ENCODE results near the gene BPIFB1. TPM values are rescaled to one million over a fixed set of nuclear protein-coding genes. Genes with fewer than 3 reads are reported as not detected.

Gene BPIFB1
- total and polyA plus RNA-seq, 2 experiments from 2014 or later, result 0.10 to 0.85 TPM

DNA sequence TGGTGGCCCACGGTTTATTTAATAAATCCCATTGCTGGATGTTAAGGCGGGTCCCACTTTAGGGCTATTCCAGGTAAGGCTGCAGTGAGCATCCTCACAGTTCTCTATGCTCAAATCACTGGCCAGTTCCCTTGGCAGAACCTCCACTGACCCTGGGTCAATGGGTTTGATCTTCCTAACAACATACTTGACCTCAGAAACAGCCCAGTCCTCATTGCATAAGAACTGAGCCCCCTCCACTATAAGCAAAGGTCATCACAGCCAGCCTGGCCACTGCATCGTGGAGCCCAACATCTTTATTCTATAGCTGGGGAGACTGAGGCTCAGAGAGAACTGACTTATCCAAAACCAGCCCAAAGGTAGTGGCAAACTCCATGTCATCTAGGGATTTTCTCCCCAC, 4.3 kb upstream of the BPIFB1 start:
- H3K4me2 ChIP-seq, result no peak overlapping the region
- TF ChIP-seq EZH2phosphoT487 (IDR thresholded peaks at IDR 0.05; ENCODE audit: low read depth, severe bottlenecking, unreplicated experiment) (no peak), EZH2 (IDR thresholded peaks at IDR 0.05; ENCODE audit: borderline replicate concordance) (no peak)
- no peaks in the 10 kb centered on the region for H4K20me1 ChIP-seq (ENCODE audit: insufficient read depth, poor library complexity, severe bottlenecking)
- DNase-seq (ENCODE audit: low spot score), result no peak
- peaks cover 5% of the 10 kb centered on the region for H3K27me3 ChIP-seq
- no peaks in the 10 kb centered on the region for H3K9me3 ChIP-seq (ENCODE audit: low read depth)
- H2AFZ ChIP-seq, result no peak overlapping the region
- no peaks in the 10 kb centered on the region for H3K9me2 ChIP-seq (replicated peaks; ENCODE audit: insufficient read depth)
- H3K79me2 ChIP-seq, result no peaks in the 10 kb centered on the region
- H3K4me1 ChIP-seq (ENCODE audit: insufficient read depth), result no peaks in the 10 kb centered on the region
- H3K27ac ChIP-seq, result no peak overlapping the region
- no peaks in the 10 kb centered on the region for H3K36me3 ChIP-seq (replicated peaks; ENCODE audit: insufficient read depth, low read depth)
- WGBS (ENCODE audit: low lambda C conversion rate, missing lambda C conversion rate), result 87% methylated on average over 3 of the region's 3 CpGs
- H3K4me3 ChIP-seq, result no peak overlapping the region

- 87% methylated on average over 6 of the region's 6 CpGs for WGBS (ENCODE audit: low lambda C conversion rate, missing lambda C conversion rate)
- TF ChIP-seq, protein P1, sequence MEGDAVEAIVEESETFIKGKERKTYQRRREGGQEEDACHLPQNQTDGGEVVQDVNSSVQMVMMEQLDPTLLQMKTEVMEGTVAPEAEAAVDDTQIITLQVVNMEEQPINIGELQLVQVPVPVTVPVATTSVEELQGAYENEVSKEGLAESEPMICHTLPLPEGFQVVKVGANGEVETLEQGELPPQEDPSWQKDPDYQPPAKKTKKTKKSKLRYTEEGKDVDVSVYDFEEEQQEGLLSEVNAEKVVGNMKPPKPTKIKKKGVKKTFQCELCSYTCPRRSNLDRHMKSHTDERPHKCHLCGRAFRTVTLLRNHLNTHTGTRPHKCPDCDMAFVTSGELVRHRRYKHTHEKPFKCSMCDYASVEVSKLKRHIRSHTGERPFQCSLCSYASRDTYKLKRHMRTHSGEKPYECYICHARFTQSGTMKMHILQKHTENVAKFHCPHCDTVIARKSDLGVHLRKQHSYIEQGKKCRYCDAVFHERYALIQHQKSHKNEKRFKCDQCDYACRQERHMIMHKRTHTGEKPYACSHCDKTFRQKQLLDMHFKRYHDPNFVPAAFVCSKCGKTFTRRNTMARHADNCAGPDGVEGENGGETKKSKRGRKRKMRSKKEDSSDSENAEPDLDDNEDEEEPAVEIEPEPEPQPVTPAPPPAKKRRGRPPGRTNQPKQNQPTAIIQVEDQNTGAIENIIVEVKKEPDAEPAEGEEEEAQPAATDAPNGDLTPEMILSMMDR (IDR thresholded peaks at IDR 0.05; ENCODE audit: poor library complexity), result no peak
- TF ChIP-seq EZH2phosphoT487 (IDR thresholded peaks at IDR 0.05; ENCODE audit: low read depth, severe bottlenecking, unreplicated experiment) (no peak), EZH2 (IDR thresholded peaks at IDR 0.05; ENCODE audit: borderline replicate concordance) (no peak)
- Histone ChIP-seq H3K36me3 (replicated peaks; ENCODE audit: insufficient read depth, low read depth) (no peaks in the 10 kb centered on the region), H4K20me1 (ENCODE audit: insufficient read depth, poor library complexity, severe bottlenecking) (no peaks in the 10 kb centered on the region), H3K9me3 (ENCODE audit: low read depth) (no peaks in the 10 kb centered on the region), H3K4me1 (ENCODE audit: insufficient read depth) (no peaks in the 10 kb centered on the region), H3K4me2 (no peak overlapping the region), H3K27ac (no peak overlapping the region), H3K79me2 (no peaks in the 10 kb centered on the region), H3K27me3 (peaks cover 7% of the 10 kb centered on the region), H3K9me2 (replicated peaks; ENCODE audit: insufficient read depth) (no peaks in the 10 kb centered on the region), H3K4me3 (no peak overlapping the region), H2AFZ (no peak overlapping the region)
- no peak for DNase-seq (ENCODE audit: low spot score)
Observed at GRCh38 chr20:33279261-33279910, 3.6 kb upstream of the BPIFB1 start.

DNA sequence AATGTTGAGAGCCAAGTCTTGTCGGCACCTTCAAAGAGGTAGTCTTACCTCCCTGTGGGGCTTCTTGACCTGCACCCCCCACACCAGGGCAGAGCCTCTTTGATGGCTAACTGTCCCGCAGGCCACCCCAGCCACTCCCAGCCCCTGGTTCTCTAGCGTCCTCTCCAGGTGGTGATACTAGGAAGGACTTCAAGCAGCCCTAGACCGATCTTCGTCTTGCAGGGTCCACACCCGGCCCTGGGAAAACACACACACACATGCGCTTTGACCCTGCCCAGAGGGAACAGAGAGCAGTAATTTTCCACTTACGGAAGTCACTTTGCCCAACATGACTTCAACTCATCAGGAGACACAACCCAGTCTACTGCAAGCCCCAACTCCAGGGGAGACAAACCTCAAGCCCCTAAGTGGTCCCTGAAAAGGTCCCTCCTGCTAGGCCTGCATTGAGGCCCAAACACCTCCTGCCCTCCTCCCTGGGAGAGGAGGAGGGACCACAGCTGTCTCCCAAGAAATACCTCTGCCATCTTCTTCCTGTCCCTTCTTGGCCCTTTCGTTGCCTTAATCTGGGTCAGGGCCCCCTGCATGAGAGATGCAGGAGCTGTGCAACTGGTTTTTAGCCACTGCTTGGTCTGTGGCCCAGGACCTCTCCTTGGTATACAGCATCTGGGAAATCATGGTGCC, 2.9 kb upstream of the BPIFB1 start:
- Histone ChIP-seq H3K4me2 (no peak overlapping the region), H4K20me1 (ENCODE audit: insufficient read depth, poor library complexity, severe bottlenecking) (no peaks in the 10 kb centered on the region), H3K36me3 (replicated peaks; ENCODE audit: insufficient read depth, low read depth) (no peaks in the 10 kb centered on the region), H3K9me2 (replicated peaks; ENCODE audit: insufficient read depth) (no peaks in the 10 kb centered on the region), H3K27me3 (peaks cover 13% of the 10 kb centered on the region), H3K9me3 (ENCODE audit: low read depth) (no peaks in the 10 kb centered on the region), H3K79me2 (no peaks in the 10 kb centered on the region), H3K4me1 (ENCODE audit: insufficient read depth) (no peaks in the 10 kb centered on the region), H3K27ac (no peak overlapping the region), H3K4me3 (no peak overlapping the region), H2AFZ (no peak overlapping the region)
- no peak for DNase-seq (ENCODE audit: low spot score)
- TF ChIP-seq, protein P1 (IDR thresholded peaks at IDR 0.05; ENCODE audit: poor library complexity), result no peak
- TF ChIP-seq EZH2phosphoT487 (IDR thresholded peaks at IDR 0.05; ENCODE audit: low read depth, severe bottlenecking, unreplicated experiment), result no peak
- TF ChIP-seq EZH2 (IDR thresholded peaks at IDR 0.05; ENCODE audit: borderline replicate concordance), result no peak
- WGBS (ENCODE audit: low lambda C conversion rate, missing lambda C conversion rate), result 90% methylated on average over 9 of the region's 9 CpGs

- WGBS (ENCODE audit: low lambda C conversion rate, missing lambda C conversion rate), result 97% methylated on average over 7 of the region's 7 CpGs
Observed at GRCh38 chr20:33280775-33281174, 2.2 kb upstream of the BPIFB1 start.

More at GRCh38 chr20:33280775-33281174, 2.2 kb upstream of the BPIFB1 start:
- DNase-seq (ENCODE audit: low spot score), result no peak
- Histone ChIP-seq H3K4me3 (no peak overlapping the region), H3K27me3 (peaks cover 13% of the 10 kb centered on the region), H3K79me2 (no peaks in the 10 kb centered on the region), H3K27ac (no peak overlapping the region), H4K20me1 (ENCODE audit: insufficient read depth, poor library complexity, severe bottlenecking) (no peaks in the 10 kb centered on the region), H3K9me3 (ENCODE audit: low read depth) (no peaks in the 10 kb centered on the region), H3K4me1 (ENCODE audit: insufficient read depth) (no peaks in the 10 kb centered on the region), H3K4me2 (no peak overlapping the region), H3K36me3 (replicated peaks; ENCODE audit: insufficient read depth, low read depth) (no peaks in the 10 kb centered on the region), H3K9me2 (replicated peaks; ENCODE audit: insufficient read depth) (no peaks in the 10 kb centered on the region), H2AFZ (no peak overlapping the region)
- no peak for TF ChIP-seq EZH2 (IDR thresholded peaks at IDR 0.05; ENCODE audit: borderline replicate concordance)
- no peak for TF ChIP-seq EZH2phosphoT487 (IDR thresholded peaks at IDR 0.05; ENCODE audit: low read depth, severe bottlenecking, unreplicated experiment)
- TF ChIP-seq, protein P1 (IDR thresholded peaks at IDR 0.05; ENCODE audit: poor library complexity), result no peak
